IPS-11a (cell line): Measurements from ENCODE around the gene SAMSN1.

ENCODE experiments used
- H3K4me3 ChIP-seq: one replicate; pipeline ENCODE4 v1.5.1; 2013; ENCODE audit warnings: low read depth, low read length, control low read depth

Gene SAMSN1

DNA sequence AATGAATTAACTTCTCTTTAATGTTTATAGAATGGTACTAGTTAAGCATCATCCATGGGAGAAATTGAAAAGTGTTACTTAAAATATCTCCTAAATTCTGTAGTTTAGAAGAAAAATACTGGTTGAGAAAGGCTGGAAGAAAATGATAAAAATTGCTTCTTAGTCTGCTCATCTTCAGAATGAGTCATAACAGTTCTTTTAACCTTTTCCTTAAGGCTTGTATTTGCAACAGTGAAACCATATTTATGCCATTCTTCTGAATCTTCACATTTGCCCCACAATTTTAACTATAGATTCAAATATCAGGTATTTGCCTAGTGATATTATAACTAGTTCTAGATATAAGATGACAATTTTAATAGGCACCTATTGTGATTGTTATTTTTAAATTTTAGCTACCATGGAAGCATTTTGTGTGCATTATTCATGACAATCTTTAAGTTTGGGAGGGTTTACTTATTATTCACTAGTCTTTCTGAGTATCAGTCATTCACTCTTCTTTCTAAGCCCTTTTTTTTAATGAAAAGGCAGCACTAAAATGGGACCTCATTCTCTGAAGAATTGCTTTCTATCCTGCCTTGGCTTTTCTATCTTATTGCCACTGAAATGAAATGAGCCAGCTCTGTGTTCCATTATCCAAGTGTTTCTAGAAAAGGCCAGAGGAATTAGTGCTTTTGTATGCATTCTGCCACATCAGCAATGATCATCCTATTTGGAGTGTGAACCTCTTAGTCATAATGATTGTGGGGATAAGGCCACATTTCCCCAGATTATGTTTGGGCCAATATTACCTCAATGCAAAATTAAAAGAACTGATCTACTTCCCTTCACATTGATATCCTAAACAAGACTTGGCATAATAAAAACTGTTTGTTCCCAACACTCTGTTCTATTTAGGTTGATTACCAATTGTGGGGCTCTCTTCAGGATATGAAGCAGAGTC lies 58.4 kb downstream of the SAMSN1 start:
- no peak overlapping the region for H3K4me3 ChIP-seq

DNA sequence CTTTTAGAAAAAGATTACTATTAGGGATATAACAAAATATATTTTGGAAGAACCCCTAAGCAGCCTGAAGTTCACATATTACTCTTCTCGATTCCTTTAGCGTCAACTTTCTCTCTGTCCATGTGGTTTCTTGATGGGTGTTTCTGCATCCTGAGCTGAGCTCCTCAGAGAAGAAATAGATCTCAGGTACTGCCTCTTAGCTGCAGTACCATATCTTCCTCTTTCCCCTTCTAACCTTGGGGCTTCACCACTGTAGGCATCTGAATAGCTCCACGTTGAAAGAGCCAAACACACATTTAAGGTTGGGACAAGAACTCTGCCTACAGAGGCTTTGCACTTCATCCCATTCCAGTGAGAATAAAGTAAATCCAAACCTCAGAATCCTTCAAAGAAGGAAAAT lies 59.2 kb downstream of the SAMSN1 start:
- no peak overlapping the region for H3K4me3 ChIP-seq

DNA sequence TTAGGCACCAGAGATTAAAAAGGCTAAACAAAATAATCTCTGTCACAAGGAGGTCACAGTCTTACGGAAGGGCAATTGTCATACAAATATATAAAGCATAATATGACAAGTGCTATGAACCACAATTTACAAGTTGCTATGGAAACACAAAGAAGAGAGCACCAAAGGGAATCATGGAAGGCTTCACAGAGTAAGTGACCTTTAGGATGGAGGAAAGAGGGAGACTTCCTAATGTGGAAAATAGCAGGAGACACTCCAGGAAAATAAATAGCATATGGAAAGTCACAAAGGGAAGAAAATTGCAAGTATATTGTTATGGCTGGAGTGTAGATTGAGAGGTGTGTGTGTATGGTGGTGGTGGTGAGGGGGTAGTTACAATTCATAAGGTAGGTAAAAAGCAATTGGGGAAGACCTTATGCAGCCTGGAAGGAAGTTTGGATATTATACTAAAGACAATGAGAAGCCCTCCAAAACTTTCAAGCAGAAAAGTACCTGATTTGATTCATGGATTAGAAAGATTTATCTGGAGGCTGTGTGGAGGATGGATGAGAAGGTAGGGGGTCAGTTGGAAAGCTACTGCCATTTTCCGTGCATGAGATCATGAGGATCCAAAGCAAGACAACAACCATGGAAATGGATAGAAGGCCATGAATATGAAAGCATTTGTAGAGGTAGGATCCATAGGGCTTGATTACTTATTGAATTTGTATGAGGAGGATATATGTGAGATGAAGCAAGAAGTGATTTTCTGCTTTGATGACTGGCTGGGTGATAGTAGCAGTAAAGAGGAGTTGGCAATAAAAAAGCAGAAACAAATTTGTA lies 61.7 kb downstream of the SAMSN1 start:
- H3K4me3 ChIP-seq: no peak overlapping the region

DNA sequence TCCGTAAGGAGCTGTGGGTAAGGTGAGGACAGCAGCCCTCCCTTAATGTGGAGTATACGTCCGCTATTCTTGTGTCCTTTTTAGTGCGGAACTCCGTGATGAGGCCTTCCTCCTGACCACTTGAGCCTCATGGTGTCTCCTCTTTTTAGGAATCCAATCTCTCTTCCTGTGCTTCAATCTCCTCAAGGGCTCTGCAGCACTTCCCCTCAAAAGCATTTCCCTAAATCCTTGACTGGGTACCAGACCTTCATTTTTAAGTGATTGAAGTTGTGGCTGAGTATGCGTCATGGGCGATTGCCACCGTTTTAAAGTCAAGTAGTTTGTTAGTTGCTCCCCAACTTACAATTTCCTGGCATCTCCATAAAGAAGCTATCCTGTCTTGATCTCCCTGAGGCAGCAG lies 62.8 kb downstream of the SAMSN1 start:
- H3K4me3 ChIP-seq: no peak overlapping the region

DNA sequence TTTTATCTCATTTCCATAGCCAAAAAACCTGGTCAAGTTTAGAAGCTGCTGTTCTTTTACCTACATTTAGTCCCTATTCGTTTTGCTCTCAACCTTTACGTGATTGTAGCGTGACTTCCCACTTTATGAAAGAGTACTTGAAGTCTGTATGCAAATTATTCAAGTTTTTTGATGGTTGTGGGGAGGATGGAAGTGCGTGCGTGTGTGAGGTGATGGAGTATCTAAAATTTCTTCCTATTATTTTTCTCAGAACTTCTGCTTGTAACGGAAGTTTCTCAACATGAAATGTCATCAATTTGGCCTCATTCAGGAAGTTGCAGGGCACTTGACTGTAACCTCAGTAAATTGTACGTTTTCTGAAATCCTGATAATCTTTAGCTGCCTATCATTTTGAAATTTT lies 64.0 kb downstream of the SAMSN1 start:
- no peak overlapping the region for H3K4me3 ChIP-seq

DNA sequence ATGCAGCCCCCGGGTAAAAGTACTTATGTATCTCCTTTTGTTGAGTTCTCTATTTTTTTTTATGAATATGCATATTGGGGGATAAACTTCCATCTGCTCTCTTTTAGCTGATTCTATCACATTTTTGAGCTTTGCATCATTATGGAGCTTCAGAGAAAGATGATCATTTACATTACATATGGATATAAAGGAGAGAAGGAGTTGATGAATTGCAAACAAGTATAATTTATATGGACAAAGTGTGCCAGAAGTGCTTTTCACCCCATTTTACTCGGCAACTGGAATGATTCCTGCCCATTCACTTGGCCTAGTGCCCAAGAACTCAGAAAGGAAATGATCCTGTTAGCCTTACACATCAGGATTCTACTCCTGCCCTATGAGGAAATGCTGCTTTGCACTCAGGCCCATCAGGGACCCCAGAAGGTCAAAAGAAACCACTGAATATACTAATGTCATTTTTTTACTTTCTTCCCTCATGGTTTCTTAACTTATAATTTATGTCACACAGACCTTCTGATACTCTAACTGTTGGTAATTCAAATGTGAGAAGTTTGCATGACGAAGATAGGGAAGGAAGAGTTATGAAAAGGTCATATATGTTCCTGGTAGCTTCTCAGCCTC lies 65.6 kb downstream of the SAMSN1 start:
- H3K4me3 ChIP-seq: no peak overlapping the region

DNA sequence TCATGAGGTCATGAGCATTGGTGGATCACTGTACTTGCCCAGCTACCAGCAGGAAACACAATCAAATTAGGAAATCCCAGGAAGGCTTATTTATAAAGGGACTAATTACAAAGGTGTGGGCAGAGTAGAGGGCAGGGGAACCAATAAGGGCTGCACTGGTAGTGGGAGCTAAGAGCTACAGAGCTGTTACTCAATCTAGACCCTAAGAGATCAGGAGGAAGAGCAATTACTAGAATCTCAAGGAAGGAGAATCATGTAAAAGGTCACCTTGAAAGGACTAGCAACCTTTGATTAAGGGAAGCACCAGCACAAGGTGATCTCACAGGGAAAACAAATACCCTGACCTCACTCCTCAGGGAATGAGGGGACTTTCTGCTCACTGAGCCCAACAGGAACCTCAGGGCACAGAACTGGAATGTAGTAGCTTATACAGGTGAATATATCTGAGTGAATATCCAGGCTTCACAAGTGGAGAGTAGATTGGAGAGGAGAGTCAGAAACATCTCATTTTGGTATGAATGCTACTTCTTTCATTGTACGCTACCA lies 66.8 kb downstream of the SAMSN1 start:
- H3K4me3 ChIP-seq: no peak overlapping the region

DNA sequence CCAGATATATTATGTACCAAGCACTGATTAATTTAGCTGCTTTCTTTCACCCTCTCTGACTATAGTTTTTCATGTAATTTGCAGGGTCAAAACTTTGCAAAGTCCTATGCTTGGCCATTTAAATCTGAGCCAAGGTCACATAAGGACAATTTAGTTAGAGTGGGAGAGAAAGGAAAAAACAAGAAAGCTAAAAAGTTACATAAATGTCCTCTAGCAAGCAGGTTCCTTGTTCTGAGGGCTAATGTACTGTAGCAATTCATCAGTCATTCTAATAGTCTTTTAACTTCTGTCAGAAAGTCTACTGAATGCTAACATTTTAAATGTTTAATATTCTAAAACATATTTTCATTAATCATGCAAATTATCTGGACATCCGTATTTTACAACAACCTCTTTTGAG lies 68.3 kb downstream of the SAMSN1 start:
- no peak overlapping the region for H3K4me3 ChIP-seq

DNA sequence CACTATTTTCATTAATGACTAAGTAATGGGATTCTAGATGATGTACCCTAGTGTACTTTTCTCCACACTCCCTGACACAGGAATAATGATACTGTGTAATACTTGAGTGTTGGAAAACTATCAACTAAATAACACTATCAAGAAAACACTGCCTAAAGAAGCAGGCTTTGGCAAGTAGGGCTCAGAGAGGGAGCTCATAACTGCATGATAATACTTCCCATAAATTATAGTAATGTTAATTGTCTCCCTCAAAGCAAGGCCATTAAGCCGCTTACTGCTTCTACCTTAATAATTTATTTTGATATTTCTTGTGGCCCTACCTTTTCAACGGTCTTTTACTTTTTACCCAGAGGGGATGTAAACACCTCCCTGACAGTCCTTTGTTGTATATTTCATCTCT lies 69.0 kb downstream of the SAMSN1 start:
- no peak overlapping the region for H3K4me3 ChIP-seq

DNA sequence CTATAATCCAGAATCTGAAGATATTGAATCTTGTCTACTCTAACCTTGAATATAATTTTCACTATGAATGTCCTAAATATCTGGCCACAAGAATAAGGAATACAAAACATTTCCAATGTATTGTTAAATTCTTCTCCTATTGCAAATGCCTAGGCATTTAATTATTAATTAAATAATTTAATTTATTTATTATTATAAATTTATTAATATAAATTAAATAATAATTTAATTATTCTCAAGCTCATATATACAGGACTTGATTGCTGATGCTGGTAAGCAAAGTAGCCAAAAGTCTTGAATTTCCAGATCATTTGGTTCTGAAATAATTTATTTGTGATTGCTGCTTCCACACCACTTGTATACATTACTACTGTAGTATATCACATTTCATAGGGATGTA lies 71.1 kb downstream of the SAMSN1 start:
- no peak overlapping the region for H3K4me3 ChIP-seq

DNA sequence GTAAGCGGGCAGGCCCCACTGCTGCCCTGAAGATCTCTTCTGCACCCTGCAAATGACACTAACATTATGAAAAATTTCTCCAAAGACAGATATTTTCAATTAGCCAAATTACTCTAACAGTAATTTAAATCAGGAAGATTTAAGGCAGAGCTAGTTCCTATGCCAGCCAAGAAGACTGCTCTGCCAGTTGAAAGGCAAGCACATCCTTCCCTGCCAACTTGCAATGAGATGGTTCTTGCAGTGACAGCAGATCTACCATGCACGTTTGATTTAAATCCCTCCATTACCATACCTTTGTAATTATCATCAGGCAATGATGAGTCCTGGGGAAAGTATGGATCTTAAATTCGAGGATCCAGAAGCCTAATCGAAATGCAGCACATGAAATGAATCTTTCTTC lies 76.5 kb downstream of the SAMSN1 start:
- no peak overlapping the region for H3K4me3 ChIP-seq

DNA sequence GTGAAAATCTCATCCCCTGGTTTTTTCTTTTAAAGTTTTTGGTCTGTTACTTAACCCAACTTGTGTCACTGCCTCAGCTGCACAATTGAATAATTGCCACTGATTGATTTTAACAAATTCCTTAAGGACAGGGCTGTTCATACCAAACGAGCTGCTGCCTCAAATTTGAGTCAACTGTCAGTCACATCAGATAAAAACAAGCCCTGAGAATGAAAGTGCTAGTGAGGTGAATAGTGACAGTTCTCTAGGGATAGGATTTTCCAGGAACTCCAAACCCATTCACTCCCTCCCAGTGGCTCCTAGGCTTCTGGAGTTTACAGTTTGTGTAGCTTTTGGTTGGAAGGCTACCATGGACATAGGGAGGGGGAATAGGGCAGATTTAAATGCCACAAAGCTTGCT lies 79.4 kb downstream of the SAMSN1 start:
- no peak overlapping the region for H3K4me3 ChIP-seq

DNA sequence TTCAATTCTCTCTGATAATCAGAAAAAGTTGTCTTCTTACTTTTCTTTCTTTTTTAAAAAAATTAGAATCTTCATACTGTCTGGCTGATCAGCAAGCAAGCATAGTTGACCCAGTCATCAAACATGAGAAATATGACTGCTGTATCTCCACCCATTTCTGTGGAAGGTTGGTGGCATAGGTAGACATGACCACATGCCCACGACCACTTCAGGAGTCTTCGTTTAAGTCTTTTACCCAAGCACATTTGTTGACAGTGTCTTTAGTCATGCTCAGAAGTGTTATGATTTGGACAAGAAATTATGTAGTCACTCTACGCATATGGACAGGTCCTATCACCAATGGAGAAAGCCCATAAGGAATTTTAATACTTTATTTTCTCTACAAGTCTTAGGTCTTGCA lies 88.4 kb downstream of the SAMSN1 start:
- H3K4me3 ChIP-seq: no peak overlapping the region

DNA sequence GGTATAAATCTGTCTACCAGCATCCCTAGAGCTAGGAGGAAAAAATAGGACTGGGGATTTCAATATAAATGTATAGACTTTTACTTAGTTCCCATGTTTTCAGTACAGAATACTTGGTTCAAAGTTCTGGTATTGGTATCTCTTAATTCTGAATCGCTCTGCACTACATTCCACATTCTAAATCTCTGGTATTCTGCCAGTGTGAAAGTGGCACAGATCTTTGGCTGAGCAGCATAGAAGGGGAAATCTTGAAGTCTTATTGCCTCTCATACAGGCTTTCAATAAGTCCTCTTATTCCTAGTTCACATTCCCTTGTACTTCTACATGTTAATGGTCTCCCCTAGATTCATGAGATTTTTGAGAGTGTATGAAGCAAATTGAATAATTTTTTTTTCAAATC lies 89.2 kb downstream of the SAMSN1 start:
- H3K4me3 ChIP-seq: no peak overlapping the region

DNA sequence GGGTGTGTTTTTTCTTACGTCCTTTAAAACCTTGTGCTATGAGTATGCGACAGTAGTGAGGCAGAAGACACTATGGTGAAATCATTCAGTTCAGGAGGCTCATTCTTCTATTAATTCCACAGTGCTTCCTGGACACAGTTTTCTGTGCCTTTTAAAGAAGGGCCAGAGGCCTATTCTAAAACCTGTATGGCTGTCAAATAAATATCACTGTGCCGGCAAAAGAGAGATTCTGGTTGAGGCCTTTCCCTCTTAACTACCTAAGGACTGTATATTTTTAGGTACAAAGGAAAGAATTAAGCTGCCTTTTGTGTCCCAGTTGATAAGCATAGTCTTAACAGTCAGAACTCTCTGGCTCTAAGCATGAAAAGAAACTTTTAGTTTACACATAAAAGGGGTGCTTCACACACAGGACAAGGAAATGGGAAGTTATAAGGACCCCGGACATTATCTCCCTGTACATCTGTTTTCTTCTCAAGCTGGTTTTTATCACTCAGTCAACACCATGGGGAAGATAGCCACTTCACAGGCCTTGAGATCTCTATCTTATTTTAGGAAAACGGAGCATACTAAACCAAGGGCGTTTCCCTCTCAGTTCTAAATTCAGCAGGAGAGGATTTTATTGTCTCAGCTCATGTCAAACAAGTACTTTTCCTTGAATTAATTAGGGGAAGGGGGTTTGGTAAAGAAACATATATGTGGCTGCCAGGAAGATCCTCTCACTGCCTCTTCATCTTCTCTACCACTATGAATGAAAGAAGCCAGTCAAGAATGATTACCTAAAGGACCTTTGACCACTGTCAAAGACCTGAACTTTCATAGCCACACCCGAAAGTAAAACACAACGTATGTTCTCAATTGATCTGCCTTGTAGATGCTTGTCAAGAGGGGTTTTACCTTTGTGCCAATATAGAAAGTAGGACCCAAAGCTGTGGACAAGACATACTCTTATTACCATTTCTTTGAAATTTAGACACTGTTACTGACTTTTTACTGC lies 91.8 kb downstream of the SAMSN1 start:
- no peak overlapping the region for H3K4me3 ChIP-seq

DNA sequence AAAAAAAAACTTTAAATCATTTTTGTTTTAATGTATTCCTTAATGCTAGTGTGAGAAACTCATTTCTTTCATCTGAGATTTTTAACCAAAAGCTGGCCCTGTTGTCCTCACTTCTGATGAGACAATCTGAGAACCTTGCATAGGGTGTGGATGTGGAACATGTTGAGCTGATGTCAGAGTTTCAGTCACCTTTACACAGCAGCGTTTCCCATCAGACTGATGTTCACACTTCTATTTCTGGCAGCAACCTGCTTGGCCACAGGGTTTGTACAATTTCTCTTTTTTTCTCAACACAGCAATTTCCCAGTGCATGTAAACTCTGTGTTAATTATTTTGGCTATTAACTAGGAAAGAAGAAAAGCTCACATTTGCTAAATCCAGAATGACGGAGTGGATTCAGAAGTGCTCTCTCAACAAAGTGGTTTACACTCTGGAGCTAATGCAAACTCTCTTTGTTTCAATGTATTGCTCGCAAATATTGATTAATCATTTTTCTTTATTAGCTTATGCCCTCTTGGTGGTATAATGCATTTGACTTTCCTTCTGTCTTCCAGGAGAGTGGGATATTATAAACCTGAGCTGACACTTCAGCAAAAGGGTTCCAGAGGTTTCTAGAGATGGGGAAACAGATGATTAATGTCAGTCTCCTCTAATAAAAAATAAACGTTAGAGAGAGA lies 92.6 kb downstream of the SAMSN1 start:
- no peak overlapping the region for H3K4me3 ChIP-seq

DNA sequence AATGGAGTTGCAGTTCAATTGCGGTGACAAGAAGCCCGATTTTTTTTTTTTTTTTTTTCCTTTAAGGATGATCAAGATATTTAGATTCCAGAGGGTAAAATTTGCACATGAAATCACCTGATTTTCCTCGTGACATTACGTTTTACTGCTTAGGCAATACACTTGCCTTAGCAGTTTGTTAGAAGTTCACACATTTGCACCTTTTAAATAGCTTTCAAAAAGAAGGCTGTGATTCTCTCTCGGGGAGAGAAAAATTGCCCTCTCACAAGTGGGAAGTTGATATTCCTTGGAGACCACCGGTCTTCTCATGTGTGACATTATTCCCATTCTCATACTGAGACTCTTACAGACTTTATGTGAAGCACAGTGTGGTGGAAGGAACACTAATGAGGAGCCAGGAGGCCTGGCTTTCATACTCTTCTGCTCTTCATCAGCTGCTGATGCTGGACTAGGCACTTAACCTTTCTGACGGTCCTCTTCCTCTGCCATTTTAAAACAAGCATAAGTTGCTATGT lies 93.3 kb downstream of the SAMSN1 start:
- no peak overlapping the region for H3K4me3 ChIP-seq

DNA sequence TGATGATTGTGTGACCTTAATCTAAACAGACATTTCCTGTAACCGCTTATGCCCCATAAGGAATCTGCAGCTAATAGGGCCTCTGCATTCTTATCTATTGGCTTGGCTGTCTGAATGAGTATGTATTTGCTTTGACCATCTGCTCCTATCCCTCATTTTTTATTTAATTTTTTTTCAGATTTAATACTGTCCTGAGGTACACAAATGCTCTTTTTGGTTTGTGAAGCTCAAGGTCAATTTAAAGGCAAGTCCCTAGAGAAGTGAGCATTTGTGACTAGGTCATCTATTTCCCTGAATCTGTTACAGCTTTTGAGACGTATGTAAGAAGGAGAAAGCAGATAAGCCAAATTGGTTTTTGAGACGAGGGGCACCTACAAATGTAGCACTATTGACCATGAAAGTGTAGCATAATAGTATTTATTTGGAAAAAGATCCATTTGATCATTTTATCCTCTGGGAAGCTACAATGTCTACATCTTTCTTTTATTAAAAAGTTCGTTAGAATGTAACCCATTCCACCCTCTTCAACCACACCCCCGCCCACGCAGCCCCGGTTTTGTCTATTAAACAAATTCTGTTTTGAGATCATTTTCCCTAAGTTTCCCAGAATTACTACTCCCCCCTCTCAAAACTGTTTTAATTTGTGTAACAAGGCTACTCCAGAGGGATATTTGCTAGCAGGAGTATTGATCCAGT lies 93.9 kb downstream of the SAMSN1 start:
- no peak overlapping the region for H3K4me3 ChIP-seq

DNA sequence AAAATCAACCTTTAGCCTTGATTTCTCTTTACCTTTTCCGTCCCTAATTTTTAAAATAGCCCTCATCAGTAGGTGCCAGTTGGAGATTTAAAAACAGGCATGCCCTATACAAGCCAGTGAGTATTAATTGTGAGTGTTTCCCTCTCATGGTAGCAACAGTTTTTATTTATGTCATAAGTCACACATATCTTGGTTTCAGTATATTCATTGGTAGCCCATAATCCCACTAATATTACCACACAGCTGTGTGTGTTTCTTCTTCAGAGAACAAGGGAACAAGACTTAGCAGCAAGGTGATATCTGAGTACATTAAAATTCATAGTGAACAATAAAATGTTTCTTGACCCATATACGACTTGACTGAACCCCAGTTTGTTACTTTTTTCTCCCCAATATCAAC lies 94.6 kb downstream of the SAMSN1 start:
- no peak overlapping the region for H3K4me3 ChIP-seq
